Measurements from ENCODE around the gene ADGRG1.
A peak's percentile ranks its signal among the peaks of the same experiment; 100 is the strongest.

Gene ADGRG1

GRCh38 chr16:57694725-57695679 is 66.6 kb downstream of the ADGRG1 start, which contains the start of gene DRC7:
Gene DRC7, plus strand, starts transcription at chr16:57694806. Its CDS starts 3,144 bp downstream, at chr16:57697950.
- peak; percentile 58 to 76 for DNase-seq (ENCODE audit: low spot score in 2 of 2)
- H3K36me3 ChIP-seq (replicated peaks) = no peaks in the 10 kb centered on the region
- in situ Hi-C loops (cut with MboI; ENCODE audit: low sequenced_read_pairs) = no loop called here
- peaks cover 5% of the 10 kb centered on the region; the same call in 1 of the 2 replicates for H3K27me3 ChIP-seq (ENCODE audit: low read depth)
- H3K9me3 ChIP-seq = no peaks in the 10 kb centered on the region
- no peak within 1 kb of the TSS for H3K4me3 ChIP-seq
- no peaks in the 10 kb centered on the region for H3K4me1 ChIP-seq

GRCh38 chr16:57695680-57696069 is 67.2 kb downstream of the ADGRG1 start:
- H3K4me3 ChIP-seq = no peak overlapping the region
- peaks cover 5% of the 10 kb centered on the region; the same call in 1 of the 2 replicates for H3K27me3 ChIP-seq (ENCODE audit: low read depth)
- no peaks in the 10 kb centered on the region for H3K9me3 ChIP-seq
- H3K36me3 ChIP-seq (replicated peaks) = no peaks in the 10 kb centered on the region
- no peak for DNase-seq (ENCODE audit: low spot score in 2 of 2)
- in situ Hi-C loops (cut with MboI; ENCODE audit: low sequenced_read_pairs) = no loop called here
- no peaks in the 10 kb centered on the region for H3K4me1 ChIP-seq

- in situ Hi-C loops (cut with MboI; ENCODE audit: low sequenced_read_pairs) = no loop called here
Observed at GRCh38 chr16:57696240-57696639, 67.8 kb downstream of the ADGRG1 start.

GRCh38 chr16:57697896-57698537 is 69.6 kb downstream of the ADGRG1 start:
- Histone ChIP-seq H3K36me3 (replicated peaks) (no peaks in the 10 kb centered on the region), H3K4me3 (no peak overlapping the region), H3K9me3 (no peaks in the 10 kb centered on the region), H3K4me1 (no peaks in the 10 kb centered on the region), H3K27me3 (ENCODE audit: low read depth) (peaks cover 3% of the 10 kb centered on the region; the same call in 1 of the 2 replicates)
- in situ Hi-C loops (cut with MboI; ENCODE audit: low sequenced_read_pairs) = no loop called here
- DNase-seq (ENCODE audit: low spot score in 2 of 2) = no peak

More at GRCh38 chr16:57696240-57696639, 67.8 kb downstream of the ADGRG1 start:
- Histone ChIP-seq H3K9me3 (no peaks in the 10 kb centered on the region), H3K36me3 (replicated peaks) (no peaks in the 10 kb centered on the region), H3K4me1 (no peaks in the 10 kb centered on the region), H3K27me3 (ENCODE audit: low read depth) (peaks cover 5% of the 10 kb centered on the region; the same call in 1 of the 2 replicates), H3K4me3 (no peak overlapping the region)
- no peak for DNase-seq (ENCODE audit: low spot score in 2 of 2)

- no peaks in the 10 kb centered on the region for H3K9me3 ChIP-seq
- no peak for DNase-seq (ENCODE audit: low spot score in 2 of 2)
- H3K4me3 ChIP-seq = no peak overlapping the region
- in situ Hi-C loops (cut with MboI; ENCODE audit: low sequenced_read_pairs) = no loop called here
- no peaks in the 10 kb centered on the region for H3K36me3 ChIP-seq (replicated peaks)
- H3K4me1 ChIP-seq = no peaks in the 10 kb centered on the region
- no peaks in the 10 kb centered on the region for H3K27me3 ChIP-seq (ENCODE audit: low read depth)
Observed at GRCh38 chr16:57698812-57699405, 70.5 kb downstream of the ADGRG1 start.

GRCh38 chr16:57699481-57699880 is 71.1 kb downstream of the ADGRG1 start:
- Histone ChIP-seq H3K27me3 (ENCODE audit: low read depth) (no peaks in the 10 kb centered on the region), H3K4me3 (no peak overlapping the region), H3K36me3 (replicated peaks) (no peaks in the 10 kb centered on the region), H3K4me1 (no peaks in the 10 kb centered on the region), H3K9me3 (no peaks in the 10 kb centered on the region)
- no peak for DNase-seq (ENCODE audit: low spot score in 2 of 2)
- in situ Hi-C loops (cut with MboI; ENCODE audit: low sequenced_read_pairs) = no loop called here

GRCh38 chr16:57699899-57700298 is 71.5 kb downstream of the ADGRG1 start:
- in situ Hi-C loops (cut with MboI; ENCODE audit: low sequenced_read_pairs) = no loop called here
- Histone ChIP-seq H3K9me3 (no peaks in the 10 kb centered on the region), H3K27me3 (ENCODE audit: low read depth) (no peaks in the 10 kb centered on the region), H3K4me3 (no peak overlapping the region), H3K4me1 (no peaks in the 10 kb centered on the region), H3K36me3 (replicated peaks) (no peaks in the 10 kb centered on the region)
- DNase-seq (ENCODE audit: low spot score in 2 of 2) = no peak

- Histone ChIP-seq H3K9me3 (no peaks in the 10 kb centered on the region), H3K4me1 (no peaks in the 10 kb centered on the region), H3K27me3 (ENCODE audit: low read depth) (no peaks in the 10 kb centered on the region), H3K36me3 (replicated peaks) (no peaks in the 10 kb centered on the region), H3K4me3 (no peak overlapping the region)
- no peak for DNase-seq (ENCODE audit: low spot score in 2 of 2)
- in situ Hi-C loops (cut with MboI; ENCODE audit: low sequenced_read_pairs) = no loop called here
Observed at GRCh38 chr16:57700781-57701551, 72.5 kb downstream of the ADGRG1 start.

GRCh38 chr16:57701759-57702371 is 73.4 kb downstream of the ADGRG1 start:
- H3K4me1 ChIP-seq = no peaks in the 10 kb centered on the region
- no peaks in the 10 kb centered on the region for H3K9me3 ChIP-seq
- no peak overlapping the region for H3K4me3 ChIP-seq
- no peaks in the 10 kb centered on the region for H3K36me3 ChIP-seq (replicated peaks)
- H3K27me3 ChIP-seq (ENCODE audit: low read depth) = no peaks in the 10 kb centered on the region
- in situ Hi-C loops (cut with MboI; ENCODE audit: low sequenced_read_pairs) = no loop called here
- no peak for DNase-seq (ENCODE audit: low spot score in 2 of 2)

GRCh38 chr16:57703416-57704010 is 75.1 kb downstream of the ADGRG1 start:
- Histone ChIP-seq H3K27me3 (ENCODE audit: low read depth) (no peaks in the 10 kb centered on the region), H3K4me3 (no peak overlapping the region), H3K4me1 (no peaks in the 10 kb centered on the region), H3K9me3 (no peaks in the 10 kb centered on the region), H3K36me3 (replicated peaks) (no peaks in the 10 kb centered on the region)
- DNase-seq (ENCODE audit: low spot score in 2 of 2) = no peak
- in situ Hi-C loops (cut with MboI; ENCODE audit: low sequenced_read_pairs) = no loop called here

GRCh38 chr16:57704011-57704904 is 75.8 kb downstream of the ADGRG1 start:
- DNase-seq (ENCODE audit: low spot score in 2 of 2) = no peak
- H3K27me3 ChIP-seq (ENCODE audit: low read depth) = peaks cover 1% of the 10 kb centered on the region; the same call in 1 of the 2 replicates
- in situ Hi-C loops (cut with MboI; ENCODE audit: low sequenced_read_pairs) = no loop called here
- no peak overlapping the region for H3K4me3 ChIP-seq
- no peaks in the 10 kb centered on the region for H3K9me3 ChIP-seq
- H3K4me1 ChIP-seq = no peaks in the 10 kb centered on the region
- no peaks in the 10 kb centered on the region for H3K36me3 ChIP-seq (replicated peaks)
